Kidney (tissue), 14 donors: ENCODE data around the gene MAPK8. TPM values are rescaled to one million over a fixed set of nuclear protein-coding genes. Genes with fewer than 3 reads are reported as not detected.

ENCODE experiments used
- DNase-seq, 5 donors: peaks; one replicate each; pipeline ENCODE4 v3.0.0-alpha.2; 2013 to 2020
- FAIRE-seq: peaks from 2 replicates; lab custom pipeline; 2012; peaks lifted over from hg19 to GRCh38; lab: Jason Lieb, UNC
- H3K27ac ChIP-seq, 2 donors: one replicate each; pipeline ENCODE4 v1.7.0; 2013; ENCODE audit warnings: low read depth in 2 of 2, low read length in 2 of 2, inconsistent platforms in 1 of 2
- H3K27me3 ChIP-seq: one replicate; pipeline ENCODE4 v1.7.1; 2013; ENCODE audit warnings: low read length, inconsistent platforms; ENCODE audit not compliant: control insufficient read depth, insufficient read depth
- H3K36me3 ChIP-seq, 3 donors: one replicate each; pipeline versions ENCODE4 v1.7.0 to v1.7.1; 2013; ENCODE audit warnings: low read length in 3 of 3, control low read depth in 1 of 3, inconsistent platforms in 1 of 3; ENCODE audit not compliant: insufficient read depth in 3 of 3, control insufficient read depth in 2 of 3
- H3K4me1 ChIP-seq, 3 donors: one replicate each; pipeline versions ENCODE4 v1.7.0 to v1.7.1; 2013; ENCODE audit warnings: low read length in 3 of 3, inconsistent platforms in 1 of 3, low read depth in 1 of 3; ENCODE audit not compliant: control insufficient read depth in 2 of 3, insufficient read depth in 2 of 3
- H3K4me3 ChIP-seq, 3 donors: one replicate each; pipeline versions ENCODE4 v1.7.0 to v1.8.1; 2013; ENCODE audit warnings: low read length in 3 of 3, control low read depth in 1 of 3, inconsistent platforms in 1 of 3
- H3K9ac ChIP-seq, 3 donors: one replicate each; pipeline versions ENCODE4 v1.7.0 to v1.7.1; 2013; ENCODE audit warnings: low read length in 3 of 3, control low read depth in 1 of 3, inconsistent platforms in 1 of 3
- H3K9me3 ChIP-seq, 3 donors: one replicate each; pipeline versions ENCODE4 v1.7.0 to v1.7.1; 2013; ENCODE audit warnings: low read length in 3 of 3, control low read depth in 1 of 3, inconsistent platforms in 1 of 3; ENCODE audit not compliant: control insufficient read depth in 2 of 3, insufficient read depth in 1 of 3
- CTCF ChIP-seq: IDR thresholded peaks from 3 replicates; pipeline ENCODE4 v1.5.1; 2012; ENCODE audit warnings: mild to moderate bottlenecking, moderate library complexity, borderline replicate concordance; ENCODE audit not compliant: insufficient read depth; ENCODE audit errors: extremely low read depth
- intact Hi-C: fragments of 100-400 bp; cut with DNase I; formaldehyde crosslinking; loops from one replicate; pipeline ENCODE4 v1.11.1; 2022
- polyA plus RNA-seq: library from polyadenylated mRNA; stranded (reverse); fragments of 350-450 nt; fragmentation: Illumina TruSeq; extraction: RNeasy Lipid Tissue Mini Kit (QIAGEN cat#74804); gene quantifications from one replicate; pipeline ENCODE4 v1.2.3, GENCODE V29; 2014; ENCODE audit warnings: low read depth, low replicate concordance; ENCODE audit not compliant: insufficient read depth
- total RNA-seq: library from RNA; stranded (reverse); fragmentation: NEBNext Ultra II Directional; extraction: Animal tissue kit (Norgen Biotek cat#: 25700); gene quantifications from one replicate; pipeline ENCODE4 v1.2.1, GENCODE V29; 2021
- donor health status: control.
- donor health status: control.
- donor health status: control.
- donor health status: control.
- donor health status: control.
- donor health status: DM: yes; HTN: yes; CAD: no.
- donor health status: Normal renal cell carcinoma (clear cell type).

MAPK8 gene
- total and polyA plus RNA-seq, 2 donors from 2014 or later: 17.0 to 36.7 TPM

- intact Hi-C loops: no loop called here
- no peak for FAIRE-seq
- H3K27ac ChIP-seq: no peak overlapping the region
- TF ChIP-seq CTCF: no peak
- H3K36me3 ChIP-seq: no peaks in the 10 kb centered on the region
- DNase-seq: peak; percentile 48 to 72 (median 63)
- no peak overlapping the region for H3K4me3 ChIP-seq
- H3K9ac ChIP-seq: no peak overlapping the region
- H3K9me3 ChIP-seq: no peaks in the 10 kb centered on the region
- peaks cover 0 to 4% (median 0%) of the 10 kb centered on the region in 3 donors for H3K4me1 ChIP-seq
- H3K27me3 ChIP-seq: no peaks in the 10 kb centered on the region
Measured at GRCh38 chr10:48464871-48465736, 158.6 kb downstream of the MAPK8 start.

- Histone ChIP-seq H3K27me3 (no peaks in the 10 kb centered on the region), H3K9me3 (no peaks in the 10 kb centered on the region), H3K36me3 (no peaks in the 10 kb centered on the region), H3K9ac (no peak overlapping the region), H3K4me3 (no peak overlapping the region), H3K4me1 (peaks cover 0 to 4% (median 0%) of the 10 kb centered on the region in 3 donors), H3K27ac (no peak overlapping the region)
- DNase-seq (peak in 3 of 5 donors; percentile 31 to 60 (median 54)), FAIRE-seq (no peak)
- TF ChIP-seq CTCF: no peak
- intact Hi-C loops: no loop called here
Measured at GRCh38 chr10:48465860-48466521, 159.5 kb downstream of the MAPK8 start.

- no peak overlapping the region for H3K27ac ChIP-seq
- DNase-seq (peak in 4 of 5 donors; percentile 38 to 70 (median 66)), FAIRE-seq (no peak)
- no peak overlapping the region for H3K4me3 ChIP-seq
- H3K27me3 ChIP-seq: no peaks in the 10 kb centered on the region
- no peak overlapping the region for H3K9ac ChIP-seq
- peaks cover 0 to 4% (median 0%) of the 10 kb centered on the region in 3 donors for H3K4me1 ChIP-seq
- H3K9me3 ChIP-seq: no peaks in the 10 kb centered on the region
- H3K36me3 ChIP-seq: no peaks in the 10 kb centered on the region
- TF ChIP-seq CTCF: no peak
- intact Hi-C loops: no loop called here
Measured at GRCh38 chr10:48466611-48467240, 160.2 kb downstream of the MAPK8 start.
